DLD1 (cell line): Measurements from ENCODE around the gene ANKRD17.
"Not testable (repeated sequence)": the region's sequence is repeated elsewhere in the genome, so short reads cannot be mapped to it uniquely, and the experiment has no call there.

ENCODE experiments used
- in situ Hi-C: cut with HindIII; loops from 2 replicates; pipeline ENCODE4 v1.10.0; 2017; ENCODE audit warnings: low sequenced_read_pairs

The ANKRD17 gene

DNA sequence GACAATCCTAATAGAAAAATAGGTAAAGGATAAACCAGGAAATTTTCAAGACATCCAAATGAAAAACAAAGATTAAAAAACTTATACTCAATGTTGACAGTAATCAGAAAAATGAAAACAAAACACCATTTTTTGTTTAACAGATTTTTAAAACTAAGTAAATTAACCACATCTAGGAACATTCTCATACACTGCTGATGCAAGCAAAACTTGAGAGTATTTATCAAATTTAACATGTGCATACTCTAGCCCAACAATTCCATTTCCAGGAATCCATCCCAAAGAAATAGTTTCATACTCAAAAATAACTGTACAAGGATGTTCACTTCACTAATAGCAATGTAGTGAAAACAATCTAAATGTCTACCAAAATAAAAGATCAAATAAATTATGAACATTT is 11.5 kb downstream of the ANKRD17 start:
- in situ Hi-C loops = no loop called here

DNA sequence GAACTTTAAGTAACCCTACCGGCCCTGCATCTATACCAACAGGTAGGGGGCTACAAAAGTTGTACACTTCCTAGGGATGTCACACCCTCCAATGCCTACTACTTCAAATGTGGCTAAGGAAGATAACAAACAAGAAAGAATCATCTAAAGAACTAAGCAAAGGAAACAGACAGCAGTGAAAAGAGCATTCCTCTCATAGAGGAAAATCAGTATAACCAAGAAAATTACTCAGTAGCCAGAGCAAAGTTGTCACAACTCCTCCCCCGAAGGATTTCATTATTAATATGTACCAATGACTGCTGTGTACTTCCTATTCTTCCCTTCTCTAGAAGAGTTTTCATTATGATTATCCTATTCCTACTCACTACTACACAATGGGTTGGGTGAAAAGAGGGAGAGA is 12.6 kb downstream of the ANKRD17 start:
- in situ Hi-C loops = no loop called here

DNA sequence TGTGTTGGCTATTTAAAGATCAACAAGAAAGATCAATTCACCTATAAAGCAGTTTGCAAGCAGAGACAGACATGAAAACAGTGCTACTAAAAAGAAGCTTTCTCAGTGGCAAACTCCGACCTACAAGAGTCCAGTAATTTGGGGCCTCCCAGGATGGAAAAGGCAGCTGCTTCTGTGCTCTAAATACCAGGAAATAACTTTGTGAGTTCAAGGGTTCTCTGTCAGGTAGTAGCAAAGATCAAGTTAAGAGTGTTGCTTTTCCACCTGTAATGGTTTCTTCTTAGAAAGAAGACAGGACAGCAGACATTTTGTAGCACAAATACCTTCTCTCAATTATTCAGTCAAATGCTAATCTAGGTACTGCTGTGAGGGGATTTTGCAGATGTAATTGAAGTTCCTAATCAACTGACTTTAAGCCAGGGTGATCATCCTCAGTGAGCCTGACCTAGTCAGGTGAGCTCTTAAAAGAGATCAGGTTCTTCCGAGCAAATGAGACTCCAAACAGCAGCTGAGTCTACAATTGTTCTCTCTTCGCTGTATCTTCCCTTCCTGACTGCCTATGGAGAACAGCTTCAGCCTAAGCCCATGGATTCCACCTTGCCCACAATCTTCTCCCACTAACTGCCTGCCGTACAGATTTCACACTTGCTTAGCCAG is 13.5 kb downstream of the ANKRD17 start:
- in situ Hi-C loops = no loop called here

DNA sequence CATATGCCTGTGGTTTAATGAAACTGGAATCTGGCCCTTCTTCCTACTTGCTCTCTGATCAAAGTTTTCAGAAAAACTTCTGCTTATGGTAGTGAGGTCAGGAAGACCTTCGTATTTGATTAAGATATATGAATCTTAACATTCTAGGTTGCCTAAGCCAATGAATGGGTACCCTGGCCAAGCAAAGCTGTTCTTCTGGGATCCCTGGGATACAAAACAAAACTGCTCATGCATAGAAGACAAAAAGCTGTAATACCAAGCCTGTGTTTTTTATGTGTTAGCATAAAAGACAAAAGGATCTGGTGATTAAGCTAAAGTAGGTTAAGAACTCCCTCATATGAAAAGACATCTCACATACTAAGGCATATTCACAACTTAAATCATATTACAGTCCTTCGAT is 21.6 kb downstream of the ANKRD17 start:
- in situ Hi-C loops = no loop called here

DNA sequence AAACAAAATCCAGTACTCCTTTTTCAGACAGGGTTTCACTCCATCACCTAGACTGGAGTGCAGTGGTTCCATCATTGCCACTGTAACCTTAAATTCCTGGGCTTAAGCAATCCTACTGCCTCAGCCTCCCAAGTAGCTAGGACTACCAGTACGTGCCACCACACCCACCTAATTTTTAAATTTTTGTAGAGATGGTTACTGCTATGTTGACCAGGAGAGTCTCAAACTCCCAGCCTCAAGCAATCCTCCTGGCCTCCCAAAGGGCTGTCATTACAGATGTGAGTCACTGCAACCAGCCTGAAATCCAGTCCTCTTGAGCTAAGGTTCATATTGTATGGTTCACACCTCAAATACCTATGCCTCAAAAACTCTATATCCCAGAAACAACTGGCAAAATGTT is 22.4 kb downstream of the ANKRD17 start:
- in situ Hi-C loops = no loop called here

DNA sequence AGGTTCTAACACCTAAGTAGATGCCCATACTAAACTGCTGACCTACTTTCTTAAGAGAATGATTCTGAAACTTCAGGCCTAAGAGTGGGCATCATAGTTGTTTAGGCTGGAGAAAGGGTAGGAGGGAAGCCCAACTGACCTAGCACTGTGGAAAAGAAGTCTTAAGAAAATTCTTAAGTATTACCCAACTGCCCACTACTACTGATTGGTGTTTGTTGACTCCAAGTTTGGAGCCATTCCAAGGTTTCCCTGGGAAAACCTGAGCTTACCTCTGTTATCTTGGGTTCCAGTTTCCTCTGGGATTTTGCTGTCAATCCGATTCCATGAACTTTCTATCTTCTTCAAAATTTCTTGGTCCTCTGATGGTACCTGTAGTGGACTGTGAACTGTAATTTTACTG is 23.9 kb downstream of the ANKRD17 start:
- in situ Hi-C loops = no loop called here

DNA sequence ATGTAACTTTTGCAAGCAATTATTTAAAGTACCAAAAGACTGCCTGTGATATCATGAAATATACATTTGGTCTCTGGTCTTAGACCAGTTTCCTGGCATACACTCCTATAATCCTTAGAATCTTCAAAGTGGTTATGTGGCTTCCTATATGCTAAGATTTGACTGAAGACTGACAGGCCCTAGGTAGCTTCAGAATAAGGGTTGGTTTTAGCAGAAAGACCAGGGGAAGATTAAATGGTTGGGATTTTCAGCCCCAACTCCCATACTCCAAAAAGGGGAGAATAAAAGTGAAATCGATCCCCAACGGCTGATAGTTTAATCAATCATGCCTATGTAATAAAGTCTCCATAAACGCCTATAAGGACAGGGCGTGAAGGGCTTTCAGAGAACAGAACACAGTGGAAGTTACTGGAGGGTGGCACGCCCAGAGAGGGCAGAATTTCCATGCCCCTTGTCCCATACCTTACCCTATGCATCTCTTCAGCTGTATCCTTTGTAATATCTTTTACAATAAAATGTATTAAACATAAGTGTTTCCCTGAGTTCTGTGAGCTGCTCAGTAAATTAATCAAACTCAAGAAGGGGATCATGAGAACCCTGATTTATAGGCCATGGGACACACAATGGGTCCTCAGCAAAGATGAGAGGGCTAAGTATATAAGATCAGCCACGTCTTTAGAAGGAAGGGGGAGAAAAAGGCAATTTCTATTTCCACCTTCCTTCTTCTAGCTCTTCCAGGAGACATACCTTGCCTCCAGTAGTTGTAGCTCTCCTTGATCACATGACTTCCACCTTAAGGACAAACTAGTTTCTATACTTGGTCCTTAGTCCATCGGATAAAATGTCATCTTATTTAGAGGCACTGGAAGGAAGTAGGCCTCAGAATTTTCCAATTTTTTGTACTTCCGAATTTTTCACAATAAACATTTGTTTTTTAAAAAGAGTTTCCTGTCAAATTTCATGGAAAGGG is 26.8 kb downstream of the ANKRD17 start:
- in situ Hi-C loops = no loop called here

DNA sequence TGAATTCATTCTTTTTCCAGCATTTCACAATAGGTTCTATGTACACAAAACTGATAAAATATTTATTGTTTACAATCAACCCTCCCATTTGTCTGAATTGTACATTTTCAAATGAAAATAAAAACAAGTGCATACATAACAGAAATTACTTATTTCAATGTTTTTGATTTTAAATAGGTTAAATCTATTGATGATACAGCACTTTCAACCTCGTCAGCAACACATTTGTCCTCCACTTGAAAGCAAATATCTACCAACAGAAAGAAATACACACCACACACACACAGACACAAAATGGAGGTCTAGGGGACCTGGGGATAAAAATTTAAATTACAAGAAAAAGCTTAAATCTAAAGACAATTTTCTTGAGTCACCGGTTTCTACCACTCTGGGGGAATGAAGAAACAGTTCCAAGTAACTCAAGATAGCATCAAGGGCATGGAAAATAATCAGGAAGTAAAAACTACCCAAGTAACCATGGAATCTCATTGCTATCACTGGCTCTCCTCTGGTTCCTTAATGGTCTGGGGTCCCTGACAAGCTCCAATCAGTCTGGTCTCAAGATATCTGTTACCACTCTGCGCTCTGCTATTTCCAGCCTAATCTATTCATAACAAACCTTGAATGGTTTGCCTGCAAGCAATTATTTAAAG is 27.6 kb downstream of the ANKRD17 start:
- in situ Hi-C loops = no loop called here

DNA sequence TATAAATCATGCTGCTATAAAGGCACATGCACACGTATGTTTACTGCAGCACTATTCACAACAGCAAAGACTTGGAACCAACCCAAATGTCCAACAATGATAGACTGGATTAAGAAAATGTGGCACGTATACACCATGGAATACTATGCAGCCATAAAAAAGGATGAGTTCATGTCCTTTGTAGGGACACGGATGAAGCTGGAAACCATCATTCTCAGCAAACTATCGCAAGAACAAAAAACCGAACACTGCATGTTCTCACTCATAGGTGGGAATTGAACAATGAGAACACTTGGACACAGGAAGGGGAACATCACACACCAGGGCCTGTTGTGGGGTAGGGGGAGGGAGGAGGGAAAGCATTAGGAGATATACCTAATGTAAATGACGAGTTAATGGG is 29.8 kb downstream of the ANKRD17 start:
- in situ Hi-C loops = not testable (repeated sequence)

DNA sequence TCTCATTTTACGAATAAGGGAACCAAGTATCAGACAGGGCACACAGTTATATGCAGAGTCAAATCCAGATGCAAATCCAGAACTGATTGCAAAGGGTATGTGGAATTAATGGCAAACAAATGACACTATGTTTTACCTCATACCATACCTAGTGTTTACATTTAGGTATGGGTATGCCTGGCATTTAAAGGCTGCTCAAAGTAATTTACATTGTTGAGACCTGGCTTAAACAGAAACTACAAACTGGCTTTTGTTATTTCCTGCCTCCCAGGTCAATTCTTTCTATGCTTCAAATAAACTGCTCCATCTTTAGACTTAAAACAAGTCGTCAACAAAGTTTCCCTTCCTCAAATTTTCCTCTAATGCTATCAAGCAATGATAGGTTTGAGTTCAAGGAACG is 33.7 kb downstream of the ANKRD17 start:
- in situ Hi-C loops = no loop called here

DNA sequence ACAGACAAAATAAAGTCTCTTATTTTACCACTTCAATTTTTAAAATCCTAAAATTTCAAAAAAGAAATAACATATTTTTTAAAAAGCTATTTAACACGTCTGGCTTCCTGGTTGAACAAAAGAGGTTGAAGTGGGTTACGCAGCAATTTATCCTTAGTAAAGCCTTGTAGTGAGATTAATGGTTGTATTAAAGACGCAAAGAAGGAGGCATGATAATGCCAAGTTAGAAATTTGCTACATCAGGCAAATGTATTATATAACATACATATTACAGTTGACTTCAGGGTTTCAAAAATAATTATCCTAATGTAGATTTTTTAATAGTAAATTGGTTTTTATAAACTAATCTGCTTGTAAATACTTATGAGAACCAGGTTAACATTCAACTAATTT is 35.3 kb downstream of the ANKRD17 start:
- in situ Hi-C loops = no loop called here

DNA sequence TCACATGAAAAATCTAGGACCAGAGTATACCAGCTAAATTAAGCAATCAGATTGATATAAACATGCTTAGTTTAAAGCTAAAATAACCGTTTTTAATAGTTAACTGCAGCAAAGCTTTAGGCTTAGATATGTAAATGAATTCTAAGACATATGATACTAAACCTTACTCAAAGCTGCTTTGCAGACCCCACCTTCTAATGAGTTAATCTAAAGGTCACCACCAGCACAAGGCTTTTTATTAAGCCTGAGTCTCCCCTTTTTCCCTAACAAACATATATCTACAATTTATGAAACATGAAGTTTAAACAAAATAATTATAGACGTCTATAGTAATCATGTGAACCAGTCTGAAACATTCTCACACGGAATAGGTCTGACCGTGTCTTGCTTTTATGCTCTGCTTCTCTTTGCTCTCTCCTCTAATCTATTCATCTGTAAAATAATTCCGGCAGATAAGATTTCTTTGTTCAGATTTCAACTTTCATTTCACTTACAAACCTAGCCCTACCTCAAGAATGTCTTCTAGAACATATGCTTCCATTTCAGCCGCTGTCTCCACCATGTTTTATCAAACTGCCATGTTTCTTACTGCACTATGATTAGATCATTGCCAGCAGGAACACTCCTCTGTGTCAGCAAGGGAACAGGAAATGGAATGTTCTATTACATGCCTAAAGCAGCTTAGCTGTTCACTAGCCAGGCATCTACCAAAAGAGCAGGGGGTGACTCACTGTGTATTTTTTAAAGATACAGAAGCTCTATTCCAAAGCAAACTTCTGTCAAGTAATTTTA is 35.9 kb downstream of the ANKRD17 start:
- in situ Hi-C loops = no loop called here

DNA sequence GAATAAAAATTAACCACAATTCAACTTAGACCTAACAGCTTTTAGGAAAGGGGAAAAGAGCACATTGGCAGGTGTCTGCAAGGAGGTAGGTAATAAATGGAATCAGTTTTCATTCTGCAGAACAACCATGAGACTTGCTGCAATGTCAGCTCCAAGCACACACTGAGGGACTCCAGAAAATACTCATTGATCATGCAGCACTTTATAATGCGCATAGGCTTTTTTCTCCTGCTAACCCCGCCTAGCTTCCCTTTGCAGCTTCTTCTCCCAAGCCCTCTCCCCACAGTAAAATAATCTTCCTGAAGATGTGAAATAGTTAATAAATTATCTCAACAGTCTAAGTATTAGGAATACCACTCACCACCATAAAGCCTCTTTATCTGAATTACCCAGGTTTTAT is 36.9 kb downstream of the ANKRD17 start:
- in situ Hi-C loops = no loop called here

DNA sequence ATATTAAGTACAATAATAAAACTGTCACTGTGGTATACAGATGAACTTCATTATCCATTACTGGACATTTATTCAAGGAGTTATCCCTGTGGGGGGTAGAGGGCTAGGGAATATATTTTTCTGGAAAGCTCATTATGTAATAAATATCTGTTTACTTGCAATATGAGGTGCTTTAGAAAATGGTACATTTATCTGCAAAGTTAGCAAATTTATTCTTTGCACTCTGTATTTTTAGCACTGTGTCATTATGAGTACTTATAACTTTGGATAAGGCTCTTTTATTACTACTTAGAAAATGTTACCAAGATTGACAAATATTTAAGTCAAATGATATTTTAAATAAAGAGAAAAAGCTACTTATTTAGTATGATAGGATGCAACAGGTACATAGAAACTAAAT is 37.8 kb downstream of the ANKRD17 start:
- in situ Hi-C loops = no loop called here

DNA sequence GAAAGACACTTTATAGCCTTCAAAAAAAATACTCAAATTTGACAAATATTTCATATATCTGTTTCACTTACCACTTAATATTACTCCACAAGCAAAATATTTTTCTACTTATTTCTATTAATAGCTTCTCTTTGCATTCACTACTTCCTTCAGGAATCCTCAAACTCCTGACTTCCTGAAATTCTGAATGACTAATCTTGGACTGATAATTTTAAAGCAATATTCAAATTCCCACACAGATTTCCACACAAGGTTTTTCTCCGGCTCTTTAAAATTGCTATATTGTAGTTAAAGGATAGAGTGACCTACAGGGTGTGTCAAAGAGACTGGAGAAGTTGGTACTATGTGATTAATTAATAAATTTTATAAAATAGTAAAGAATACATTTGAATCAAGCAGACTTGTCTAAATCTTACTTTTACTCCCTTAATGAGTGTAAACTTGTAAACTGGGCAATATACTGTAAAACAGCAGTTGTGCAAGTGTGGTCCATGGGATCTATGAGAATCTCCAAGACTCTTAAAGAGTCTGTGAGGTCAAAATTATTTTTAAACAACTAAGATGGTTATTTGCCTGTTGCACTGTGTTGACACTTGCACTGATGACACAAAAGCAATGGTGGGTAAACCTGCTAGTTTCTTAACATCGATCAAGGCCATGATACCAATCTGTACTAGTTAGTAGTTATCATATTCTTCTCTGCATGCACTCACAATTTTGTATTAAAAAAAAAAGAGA is 44.5 kb downstream of the ANKRD17 start:
- in situ Hi-C loops = no loop called here

DNA sequence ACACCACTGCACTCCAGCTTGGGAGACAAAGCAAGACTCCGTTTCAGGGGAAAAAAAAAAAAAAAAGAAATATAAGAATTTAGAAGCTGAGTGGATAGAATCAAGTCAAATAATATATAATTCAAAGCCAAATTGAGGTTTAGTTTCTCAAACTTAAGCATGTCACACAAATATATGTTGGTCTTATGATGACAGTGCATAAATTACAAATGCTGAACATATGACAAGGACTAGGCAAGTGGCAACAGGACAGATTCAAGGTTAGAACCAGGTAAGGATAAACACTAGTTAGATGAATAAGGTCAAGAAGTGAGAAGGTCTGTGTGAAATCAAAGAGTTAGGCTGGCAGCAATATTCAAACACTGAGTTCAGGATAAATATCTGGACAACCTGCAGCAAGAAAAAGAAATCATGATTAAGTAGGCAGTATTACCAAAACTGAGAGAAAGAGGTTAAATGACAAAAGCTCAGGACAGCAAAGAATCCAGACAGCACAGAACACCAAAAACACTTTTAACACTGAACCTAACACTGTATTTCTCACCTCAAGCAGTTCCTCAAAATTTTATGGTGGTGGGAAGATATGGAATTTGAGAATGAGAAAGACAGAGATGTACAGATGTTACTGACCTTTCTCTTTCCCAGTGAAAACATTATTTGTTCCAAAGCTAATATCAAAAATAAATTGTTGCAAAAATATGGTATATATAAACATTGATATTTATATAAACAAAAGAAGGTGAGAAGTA is 45.4 kb downstream of the ANKRD17 start:
- in situ Hi-C loops = no loop called here

DNA sequence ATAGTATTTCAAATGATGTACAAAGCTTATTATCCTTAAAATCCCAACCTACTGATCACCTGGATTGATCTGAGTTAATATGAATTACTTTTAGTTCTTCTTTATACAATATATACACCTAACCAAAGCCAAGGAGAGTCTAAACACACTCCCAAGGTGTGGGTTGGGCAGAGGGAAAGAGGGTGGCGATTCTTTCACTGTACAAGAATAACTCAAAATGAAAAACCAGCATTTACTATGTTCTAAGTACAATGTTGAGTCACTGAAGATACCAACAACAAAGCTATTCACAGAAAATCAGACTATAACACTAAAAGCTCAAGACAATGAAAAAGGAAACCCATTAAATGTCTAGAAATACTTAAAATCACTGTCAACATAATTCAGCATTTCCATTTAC is 46.6 kb downstream of the ANKRD17 start:
- in situ Hi-C loops = no loop called here

DNA sequence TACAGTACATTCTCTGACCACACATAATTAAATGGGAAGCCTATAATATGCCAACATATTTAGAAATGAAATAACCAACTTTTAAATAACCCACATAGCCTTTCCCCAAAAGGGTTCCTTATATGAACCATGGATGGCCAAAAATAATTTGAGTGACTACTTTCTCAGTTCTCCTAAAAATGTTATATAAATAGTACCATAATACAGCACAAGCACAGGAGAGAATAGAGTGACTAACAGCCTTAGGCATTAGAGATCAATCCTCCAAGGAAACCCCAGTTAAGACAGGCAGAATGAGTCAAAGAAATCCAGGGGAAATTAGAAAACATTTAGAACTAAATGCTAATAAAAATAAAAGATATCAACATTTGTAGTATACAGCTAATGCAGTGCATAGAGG is 50.2 kb downstream of the ANKRD17 start:
- in situ Hi-C loops = no loop called here

DNA sequence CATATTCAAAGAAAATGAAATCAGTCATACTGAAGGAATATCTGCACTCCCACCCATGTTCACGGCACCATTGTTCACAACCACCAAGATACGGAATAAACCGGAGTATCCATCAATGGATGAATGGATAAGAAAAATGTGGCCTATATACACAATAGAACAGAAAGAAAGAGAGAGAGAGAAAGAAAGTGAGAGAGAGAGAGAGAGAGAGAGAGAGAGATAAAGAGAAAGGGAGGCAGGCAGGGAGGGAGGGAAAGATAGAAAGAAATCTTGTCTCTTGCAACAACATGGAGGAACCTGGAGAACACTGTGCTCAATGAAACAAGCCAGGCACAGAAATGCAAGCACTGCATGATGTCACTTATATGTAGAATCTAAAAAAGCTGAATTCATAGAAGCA is 52.4 kb downstream of the ANKRD17 start:
- in situ Hi-C loops = no loop called here

DNA sequence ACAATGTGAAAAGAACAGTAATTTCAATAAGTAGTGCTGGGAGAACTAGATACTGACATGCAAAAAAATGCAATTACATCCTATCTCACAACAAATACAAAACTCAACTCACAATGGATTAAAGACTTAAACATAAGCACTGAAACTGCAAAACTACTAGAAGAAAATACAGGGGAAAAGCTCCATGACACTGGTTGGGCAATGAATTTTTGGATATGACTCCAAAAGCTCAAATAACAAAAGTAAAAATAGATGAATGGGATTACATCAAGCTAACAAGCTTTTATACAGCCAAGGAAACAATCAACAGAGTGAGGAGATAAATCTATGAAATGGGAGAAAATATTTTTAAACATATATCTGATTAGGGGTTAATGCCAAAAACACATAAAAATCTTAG is 53.1 kb downstream of the ANKRD17 start:
- in situ Hi-C loops = no loop called here
